Astrocyte of the spinal cord (primary cell): ENCODE data around the gene PTPRCAP.
A peak's percentile ranks its signal among the peaks of the same experiment; 100 is the strongest.

ENCODE experiments used
- DNase-seq: peaks from one replicate; pipeline ENCODE4 v3.0.0; 2011; ENCODE audit warnings: low read depth, low spot score
- H3K4me3 ChIP-seq: 2 replicates; pipeline ENCODE4 v1.5.1; 2011; ENCODE audit warnings: low read depth, mild to moderate bottlenecking, low read length, moderate library complexity
- CTCF ChIP-seq: IDR thresholded peaks from 2 replicates; pipeline ENCODE4 v1.5.1; 2012; ENCODE audit warnings: low read depth, mild to moderate bottlenecking, low read length, inconsistent platforms
- in situ Hi-C: cut with HindIII; loops from 2 replicates; pipeline ENCODE4 v1.10.0; 2017; ENCODE audit warnings: low sequenced_read_pairs

Gene PTPRCAP

GRCh38 chr11:67463680-67464410 lies 26.4 kb upstream of the PTPRCAP start:
- peak overlapping the region; percentile 67 for H3K4me3 ChIP-seq
- TF ChIP-seq CTCF = no peak
- in situ Hi-C loops = no loop called here
- DNase-seq = no peak

- TF ChIP-seq CTCF = no peak
- DNase-seq = no peak
- in situ Hi-C loops = no loop called here
- no peak overlapping the region for H3K4me3 ChIP-seq
Measured at GRCh38 chr11:67463186-67463585, 25.7 kb upstream of the PTPRCAP start.

- no peak overlapping the region for H3K4me3 ChIP-seq
- in situ Hi-C loops = no loop called here
- no peak for TF ChIP-seq CTCF
- no peak for DNase-seq
Measured at GRCh38 chr11:67458266-67458665, 20.8 kb upstream of the PTPRCAP start.

- in situ Hi-C loops = no loop called here
Measured at GRCh38 chr11:67457453-67457852, 20.0 kb upstream of the PTPRCAP start.

GRCh38 chr11:67456068-67456705 lies 18.7 kb upstream of the PTPRCAP start:
- DNase-seq = no peak
- no peak for TF ChIP-seq CTCF
- in situ Hi-C loops = no loop called here
- no peak overlapping the region for H3K4me3 ChIP-seq

More at GRCh38 chr11:67457453-67457852, 20.0 kb upstream of the PTPRCAP start:
- no peak for TF ChIP-seq CTCF
- H3K4me3 ChIP-seq = no peak overlapping the region
- DNase-seq = no peak

- H3K4me3 ChIP-seq = no peak within 1 kb of the TSS
- no peak for DNase-seq
- no peak for TF ChIP-seq CTCF
- in situ Hi-C loops = no loop called here
Measured at GRCh38 chr11:67455054-67455453, 17.6 kb upstream of the PTPRCAP start, which contains the start of gene CABP4. TSS of gene CABP4 (plus strand) at chr11:67455354. CDS start at chr11:67455424, 70 bp downstream.
